HPDE6-E6E7 (cell line): ENCODE data around the gene HECA.
"Not testable (repeated sequence)": the region's sequence is repeated elsewhere in the genome, so short reads cannot be mapped to it uniquely, and the experiment has no call there.

Experiments
- DNase-seq: peaks from one replicate; pipeline ENCODE4 v3.0.0; 2011; ENCODE audit warnings: missing footprints; ENCODE audit errors: extremely low spot score

Gene HECA

GRCh38 chr6:139205843-139206242 lies 71.0 kb downstream of the HECA start:
- DNase-seq, result no peak

- DNase-seq, result not testable (repeated sequence)
Observed at GRCh38 chr6:139210766-139211165, 75.9 kb downstream of the HECA start.

- DNase-seq, result not testable (repeated sequence)
Observed at GRCh38 chr6:139212460-139212859, 77.6 kb downstream of the HECA start.

GRCh38 chr6:139219271-139219729 lies 84.4 kb downstream of the HECA start:
- DNase-seq, result peak; percentile 77

GRCh38 chr6:139219746-139220145 lies 84.9 kb downstream of the HECA start:
- no peak for DNase-seq

- not testable (repeated sequence) for DNase-seq
Observed at GRCh38 chr6:139228387-139228786, 93.5 kb downstream of the HECA start.
